ENCODE measurements around the gene CFAP43.
A peak's percentile ranks its signal among the peaks of the same experiment; 100 is the strongest.
"Not testable (repeated sequence)": the region's sequence is repeated elsewhere in the genome, so short reads cannot be mapped to it uniquely, and the experiment has no call there.

Gene CFAP43

GRCh38 chr10:104257235-104257634 lies 25.1 kb upstream of the CFAP43 start:
- DNase-seq (ENCODE audit: low spot score): peak; percentile 17

GRCh38 chr10:104256335-104256961 lies 24.3 kb upstream of the CFAP43 start:
- DNase-seq (ENCODE audit: low spot score): no peak

GRCh38 chr10:104255311-104255981 lies 23.3 kb upstream of the CFAP43 start:
- DNase-seq (ENCODE audit: low spot score): peak; percentile 81

GRCh38 chr10:104254493-104255310 lies 22.5 kb upstream of the CFAP43 start, which contains the start of gene GSTO1:
Gene GSTO1, plus strand, starts transcription at chr10:104254892. Its CDS starts 37 bp downstream, at chr10:104254929.
- peak; percentile 79 for DNase-seq (ENCODE audit: low spot score)

- DNase-seq (ENCODE audit: low spot score): no peak
Observed at GRCh38 chr10:104253606-104254410, 21.6 kb upstream of the CFAP43 start.

- DNase-seq (ENCODE audit: low spot score): no peak
Observed at GRCh38 chr10:104253106-104253505, 20.9 kb upstream of the CFAP43 start.

- no peak for DNase-seq (ENCODE audit: low spot score)
Observed at GRCh38 chr10:104252368-104252767, 20.2 kb upstream of the CFAP43 start.

GRCh38 chr10:104251443-104251842 lies 19.3 kb upstream of the CFAP43 start:
- DNase-seq (ENCODE audit: low spot score): no peak

GRCh38 chr10:104250371-104250770 lies 18.2 kb upstream of the CFAP43 start:
- no peak for DNase-seq (ENCODE audit: low spot score)

GRCh38 chr10:104248931-104249330 lies 16.8 kb upstream of the CFAP43 start:
- DNase-seq (ENCODE audit: low spot score): not testable (repeated sequence)

- no peak for DNase-seq (ENCODE audit: low spot score)
Observed at GRCh38 chr10:104247513-104248146, 15.5 kb upstream of the CFAP43 start.

GRCh38 chr10:104246976-104247375 lies 14.8 kb upstream of the CFAP43 start:
- DNase-seq (ENCODE audit: low spot score): peak; percentile 67

GRCh38 chr10:104245066-104245632 lies 13.0 kb upstream of the CFAP43 start:
- DNase-seq (ENCODE audit: low spot score): no peak

- DNase-seq (ENCODE audit: low spot score): no peak
Observed at GRCh38 chr10:104243512-104243911, 11.3 kb upstream of the CFAP43 start.

- not testable (repeated sequence) for DNase-seq (ENCODE audit: low spot score)
Observed at GRCh38 chr10:104243009-104243408, 10.8 kb upstream of the CFAP43 start.

- DNase-seq (ENCODE audit: low spot score): no peak
Observed at GRCh38 chr10:104242545-104242944, 10.4 kb upstream of the CFAP43 start.

GRCh38 chr10:104240078-104240477 lies 7.9 kb upstream of the CFAP43 start:
- no peak for DNase-seq (ENCODE audit: low spot score)

- DNase-seq (ENCODE audit: low spot score): no peak
Observed at GRCh38 chr10:104235801-104236200, 3.6 kb upstream of the CFAP43 start.

GRCh38 chr10:104234934-104235333 lies 2.8 kb upstream of the CFAP43 start:
- no peak for DNase-seq (ENCODE audit: low spot score)

GRCh38 chr10:104233817-104234216 lies 1.7 kb upstream of the CFAP43 start:
- no peak for DNase-seq (ENCODE audit: low spot score)

GRCh38 chr10:104232613-104233102 lies 494 bp upstream of the CFAP43 start:
- no peak for DNase-seq (ENCODE audit: low spot score)
